ENCODE results near the gene FAM9A. TPM values are rescaled to one million over a fixed set of nuclear protein-coding genes. Genes with fewer than 3 reads are reported as not detected.

FAM9A gene
- total RNA-seq, 1 donor from 2014 or later: not detected

DNA sequence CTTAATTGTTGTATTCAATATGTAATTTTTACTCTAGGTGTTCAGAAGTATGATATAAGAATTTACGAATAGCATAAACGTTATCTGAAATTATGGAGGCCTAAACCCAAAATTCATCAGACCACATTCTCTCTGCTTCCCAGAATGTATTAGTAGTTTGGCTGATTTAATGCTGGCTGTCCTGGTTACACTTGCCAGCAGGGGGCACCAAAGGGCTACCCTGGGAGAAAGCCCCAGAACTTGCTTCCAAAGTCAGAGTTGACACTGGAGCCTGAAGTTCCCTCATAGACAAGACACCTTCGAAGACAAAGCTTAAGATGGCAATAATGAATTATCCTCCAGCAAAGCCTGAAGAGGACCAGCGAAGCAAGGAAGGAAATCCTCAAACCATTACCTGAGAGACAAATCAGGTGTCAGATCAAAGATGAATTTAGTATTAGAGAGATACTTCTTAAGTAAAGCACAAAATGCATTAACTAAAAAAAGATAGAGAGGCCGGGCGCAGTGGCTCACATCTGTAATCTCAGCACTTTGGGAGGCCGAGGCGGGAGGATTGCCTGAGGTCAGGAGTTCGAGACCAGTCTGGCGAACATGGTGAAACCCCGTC lies 58.0 kb downstream of the FAM9A start:
- intact Hi-C loops (cut with DNase I): loop anchor here (10.0 kb wide), 1 partner anchor 72 kb away; no protein-coding TSS in a partner anchor
- DNase-seq (ENCODE audit: low spot score): no peak

DNA sequence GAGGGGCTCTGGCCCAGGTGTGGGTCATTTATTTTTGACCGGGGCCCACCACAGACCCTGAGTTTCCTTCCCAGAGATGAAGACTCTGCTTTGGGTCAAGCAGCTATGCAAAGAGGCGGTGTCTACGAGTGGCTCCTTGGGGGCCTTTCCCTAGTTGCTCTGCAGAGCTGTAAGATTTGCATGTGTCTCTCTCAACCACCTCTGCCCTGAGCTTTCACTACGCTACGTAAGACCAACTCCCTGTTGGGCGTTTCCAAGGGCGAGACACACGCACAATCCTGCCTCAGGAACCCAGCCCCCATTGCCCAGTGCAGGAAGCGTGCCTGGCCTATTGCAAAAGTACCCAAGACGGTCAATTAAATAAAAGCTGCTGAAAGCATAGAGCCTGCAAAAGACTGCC lies 59.2 kb downstream of the FAM9A start:
- no peak for DNase-seq (ENCODE audit: low spot score)
- intact Hi-C loops (cut with DNase I): loop anchor here (10.0 kb wide), 1 partner anchor 73 kb away; no protein-coding TSS in a partner anchor

Other genes with a start within 250 kb of the FAM9A start
- gene ANOS1, start 69.2 kb downstream of the FAM9A start, total RNA-seq: 4.2 TPM
- gene FAM9B, start 232.7 kb upstream of the FAM9A start, total RNA-seq: not detected